Stimulated activated naive CD4-positive, alpha-beta T cell (primary cell): Measurements from ENCODE around the gene PET100.

ENCODE experiments used
- DNase-seq, 6 experiments: peaks; one replicate each; lab custom pipeline; 2025; lab: John Stamatoyannopoulos, UW

The PET100 gene

GRCh38 chr19:7650148-7650547, 20.6 kb downstream of the PET100 start:
- no peak for DNase-seq

- DNase-seq: peak; percentile 71 to 90 (median 84)
These were observed 22.6 kb downstream of the PET100 start for GRCh38 chr19:7652061-7652641.

DNA sequence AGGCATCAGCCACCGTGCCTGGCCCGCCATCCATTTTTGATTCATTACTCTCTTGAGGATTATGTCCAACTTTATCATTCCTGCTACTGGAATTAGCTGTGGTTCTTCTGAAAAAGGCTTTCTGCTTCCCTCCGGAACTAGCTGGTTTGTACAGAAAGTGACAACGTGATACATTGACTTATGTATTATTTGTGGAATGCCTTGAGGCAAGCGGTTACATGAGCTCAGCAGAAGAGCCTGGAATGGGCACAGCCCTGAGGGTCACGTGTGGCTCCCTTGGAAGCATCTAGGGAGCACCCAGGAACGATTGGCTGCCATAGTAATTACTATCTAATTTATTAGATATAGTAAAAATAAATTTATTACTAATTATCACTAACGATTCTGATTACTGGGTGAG, 24.8 kb downstream of the PET100 start:
- no peak for DNase-seq

DNA sequence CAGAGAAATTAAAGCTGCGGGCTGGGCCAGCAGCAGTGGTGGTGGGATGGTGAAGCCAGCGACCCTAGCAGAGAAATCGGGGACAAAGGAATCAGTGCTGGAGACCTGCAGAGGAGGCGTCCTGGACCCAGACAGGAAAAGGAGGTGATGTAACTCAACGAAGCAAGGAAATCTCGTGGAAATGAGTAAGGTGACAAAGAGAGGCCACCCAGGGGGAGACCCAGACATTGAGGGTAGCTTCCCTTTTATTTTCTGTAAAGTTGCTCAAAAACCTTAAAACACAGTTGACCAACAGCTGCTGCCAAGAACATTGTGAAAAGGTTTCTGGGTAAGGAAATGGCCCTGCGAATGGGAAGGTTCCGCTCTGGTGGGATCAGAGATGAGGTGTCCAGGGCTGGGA, 26.0 kb downstream of the PET100 start:
- DNase-seq: no peak

- DNase-seq: no peak
These were observed 27.6 kb downstream of the PET100 start for GRCh38 chr19:7657131-7657751.

DNA sequence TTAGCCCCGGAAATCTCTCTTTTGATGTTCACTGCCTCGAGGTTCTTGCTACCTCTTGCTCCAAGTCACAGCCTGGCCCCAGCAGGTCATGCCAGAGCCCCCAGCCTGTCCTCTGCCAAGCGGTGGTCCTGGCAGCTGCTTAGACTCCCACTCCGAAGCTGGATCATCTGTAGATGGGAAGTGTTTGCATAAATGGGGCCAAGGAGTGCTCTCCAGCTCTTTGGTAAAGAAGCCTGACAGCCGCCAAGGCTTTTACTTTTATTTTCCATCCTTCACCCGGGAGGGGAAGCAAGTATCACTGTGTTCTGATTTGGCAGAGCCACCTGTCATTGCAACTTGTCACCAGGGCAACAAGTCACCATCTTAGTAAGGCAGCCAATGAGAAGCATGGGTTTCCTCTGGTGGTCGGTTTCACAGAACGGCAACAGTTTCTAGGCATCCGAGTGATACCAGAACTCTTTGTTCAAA, 28.7 kb downstream of the PET100 start:
- peak; percentile 22 to 65 (median 50) for DNase-seq

GRCh38 chr19:7661744-7662538, 32.3 kb downstream of the PET100 start:
- no peak for DNase-seq

DNA sequence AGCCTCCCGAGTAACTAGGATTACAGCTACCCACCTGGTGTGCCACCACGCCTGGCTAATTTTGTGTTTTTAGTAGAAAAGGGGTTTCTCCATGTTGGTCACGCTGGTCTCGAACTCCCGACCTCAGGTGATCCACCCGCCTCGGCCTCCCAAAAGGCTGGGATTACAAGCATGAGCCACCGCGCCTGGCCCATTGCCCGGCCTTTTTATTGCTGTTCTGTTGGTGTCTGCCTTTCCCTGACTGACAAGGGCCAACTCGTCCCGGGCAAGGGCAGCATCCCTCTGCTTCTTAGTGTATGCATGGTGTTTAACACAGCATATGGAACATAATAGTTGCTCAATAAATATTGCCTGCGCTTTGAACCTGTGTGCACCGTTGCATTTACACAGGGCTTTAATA, 33.1 kb downstream of the PET100 start:
- DNase-seq: no peak

GRCh38 chr19:7663706-7664105, 34.1 kb downstream of the PET100 start:
- no peak for DNase-seq

GRCh38 chr19:7665076-7665475, 35.5 kb downstream of the PET100 start:
- DNase-seq: no peak

GRCh38 chr19:7668842-7669241, 39.2 kb downstream of the PET100 start, which contains the start of gene RETN:
Gene RETN (plus strand): TSS chr19:7669049. CDS start chr19:7669327, 278 bp downstream.
- no peak for DNase-seq

- DNase-seq: no peak
These were observed 40.0 kb downstream of the PET100 start for GRCh38 chr19:7669641-7670040.

- DNase-seq: no peak
These were observed 40.7 kb downstream of the PET100 start for GRCh38 chr19:7670150-7670783.

GRCh38 chr19:7670790-7671189, 41.2 kb downstream of the PET100 start:
- DNase-seq: no peak

DNA sequence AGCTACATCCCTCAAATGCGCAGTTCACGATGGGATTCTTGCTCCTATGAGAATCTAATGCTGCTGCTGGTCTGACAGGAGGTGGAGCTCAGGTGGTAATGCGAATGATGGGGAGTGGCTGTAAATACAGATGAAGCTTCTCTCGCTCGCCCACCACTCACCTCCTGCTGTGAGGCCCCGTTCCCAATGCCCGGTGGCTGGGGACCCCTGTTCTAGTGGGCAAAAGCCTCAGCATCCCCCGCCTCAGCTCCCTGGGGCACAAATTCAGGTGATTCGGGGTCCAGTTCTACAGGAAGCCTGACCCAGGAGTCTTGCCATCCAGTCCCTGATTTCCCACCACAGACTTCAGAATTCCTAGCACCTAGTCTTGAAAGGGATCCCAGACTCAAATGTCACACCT, 42.9 kb downstream of the PET100 start:
- no peak for DNase-seq

DNA sequence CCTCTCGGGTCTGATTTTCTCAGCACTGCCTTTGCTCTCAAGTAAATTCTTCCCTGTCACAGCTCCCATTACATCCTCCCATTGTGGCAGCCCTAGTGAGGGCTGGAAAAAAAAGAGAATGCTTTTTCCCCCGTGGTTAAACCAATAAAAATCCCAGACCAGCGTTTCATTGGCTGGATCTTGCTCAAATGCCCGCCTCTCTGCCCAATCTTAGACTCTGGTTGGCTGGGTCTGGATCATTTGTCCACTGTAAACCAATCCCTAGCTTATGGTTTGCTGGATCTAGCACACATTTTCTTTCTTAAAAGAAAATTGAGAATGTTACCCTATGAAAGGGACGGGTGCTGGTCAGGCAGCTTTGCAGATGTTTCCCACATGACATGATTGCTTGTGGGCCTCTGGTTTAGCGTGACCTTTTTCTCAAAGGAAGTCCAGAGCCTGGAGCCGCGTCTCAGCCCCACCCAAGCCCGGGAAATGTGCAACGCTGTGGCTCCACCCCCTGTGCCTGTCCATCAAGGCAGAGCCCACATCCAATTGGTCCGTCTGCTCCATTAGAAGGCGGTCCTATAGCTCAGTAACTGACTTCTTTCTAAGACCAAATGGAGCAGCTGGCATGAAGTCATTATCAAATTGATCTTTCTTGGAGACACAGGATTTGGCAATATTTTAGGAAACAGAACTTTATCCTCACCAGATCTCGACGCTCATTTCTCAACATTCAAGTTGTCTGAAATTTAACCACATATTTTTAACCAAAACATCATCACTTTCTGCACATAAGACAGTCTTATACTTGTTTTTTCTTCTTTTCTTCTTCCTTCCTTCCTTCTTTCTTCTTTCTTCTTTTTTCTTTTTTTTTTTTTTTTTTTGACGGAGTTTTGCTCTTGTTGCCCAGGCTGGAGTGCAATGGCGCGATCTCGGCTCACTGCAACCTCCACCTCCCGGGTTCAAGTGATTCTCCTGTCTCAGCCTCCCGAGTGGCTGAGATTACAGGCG, 44.7 kb downstream of the PET100 start:
- DNase-seq: no peak

DNA sequence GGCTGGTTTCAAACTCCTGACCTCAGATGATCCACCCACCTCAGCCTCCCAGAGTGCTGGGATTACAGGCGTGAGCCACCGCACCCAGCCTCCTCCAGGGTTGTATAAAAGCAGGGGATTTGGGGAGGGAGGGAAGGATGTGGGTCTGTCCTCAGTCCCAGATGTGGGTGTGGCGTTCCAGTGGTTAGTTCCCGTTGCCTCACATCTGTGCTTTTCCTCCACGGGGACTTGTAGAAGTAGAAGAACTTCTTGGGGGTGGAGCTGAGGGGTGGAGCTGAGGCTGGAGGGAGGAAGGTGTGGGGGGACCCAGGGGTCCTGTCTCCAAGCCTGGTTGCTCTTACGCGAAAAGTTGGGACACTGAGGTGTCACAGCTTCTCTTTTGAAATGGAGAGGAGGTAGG, 46.8 kb downstream of the PET100 start:
- no peak for DNase-seq

DNA sequence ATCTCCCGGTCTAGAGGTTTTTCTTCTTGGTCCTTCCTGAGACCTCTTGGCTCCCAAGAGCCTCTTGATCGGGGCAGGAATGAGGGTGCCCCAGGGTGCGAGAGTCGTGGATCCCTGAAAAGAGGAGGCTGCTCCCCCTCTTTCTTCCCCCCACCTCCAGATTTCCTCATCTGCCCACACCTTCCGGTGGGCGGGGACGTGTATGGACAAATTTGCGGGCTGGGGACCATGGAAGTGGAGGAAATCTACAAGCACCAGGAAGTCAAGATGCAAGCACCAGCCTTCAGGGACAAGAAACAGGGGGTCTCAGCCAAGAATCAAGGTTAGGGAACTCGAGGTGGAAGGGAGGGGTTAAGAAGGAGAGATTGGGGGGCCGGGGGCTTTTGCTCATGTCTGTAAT, 47.3 kb downstream of the PET100 start, which contains the start of gene MCEMP1:
Gene MCEMP1 (plus strand): TSS at position 237 of the 400 bp plus-strand sequence. CDS start 31 bp downstream, at position 268.
- no peak for DNase-seq

- no peak for DNase-seq
These were observed 48.2 kb downstream of the PET100 start for GRCh38 chr19:7677669-7678311.

DNA sequence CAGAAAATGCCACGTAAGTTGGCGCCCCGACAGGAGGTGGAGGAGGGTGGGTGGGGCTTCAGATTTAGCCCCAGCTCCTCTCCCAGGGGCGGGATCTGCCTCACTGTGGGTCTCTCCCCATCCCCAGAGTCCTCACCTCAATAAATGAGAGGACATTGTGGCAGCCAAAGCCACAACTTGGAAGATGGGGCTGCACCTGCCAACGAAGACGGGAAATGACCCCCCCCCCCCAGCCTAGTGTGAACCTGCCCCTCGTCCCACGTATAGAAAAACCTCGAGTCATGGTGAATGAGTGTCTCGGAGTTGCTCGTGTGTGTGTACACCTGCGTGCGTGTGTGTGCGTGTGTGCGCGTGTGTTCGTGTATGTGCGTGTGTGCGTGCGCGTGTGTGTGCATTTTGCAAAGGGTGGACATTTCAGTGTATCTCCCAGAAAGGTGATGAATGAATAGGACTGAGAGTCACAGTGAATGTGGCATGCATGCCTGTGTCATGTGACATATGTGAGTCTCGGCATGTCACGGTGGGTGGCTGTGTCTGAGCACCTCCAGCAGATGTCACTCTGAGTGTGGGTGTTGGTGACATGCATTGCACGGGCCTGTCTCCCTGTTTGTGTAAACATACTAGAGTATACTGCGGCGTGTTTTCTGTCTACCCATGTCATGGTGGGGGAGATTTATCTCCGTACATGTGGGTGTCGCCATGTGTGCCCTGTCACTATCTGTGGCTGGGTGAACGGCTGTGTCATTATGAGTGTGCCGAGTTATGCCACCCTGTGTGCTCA, 49.6 kb downstream of the PET100 start:
- DNase-seq: peak; percentile 54 to 81 (median 66)
